AG04450 (cell line): ENCODE data around the gene GARIN6. TPM values are rescaled to one million over a fixed set of nuclear protein-coding genes. Genes with fewer than 3 reads are reported as not detected.
A peak's percentile ranks its signal among the peaks of the same experiment; 100 is the strongest.

Experiments
- CTCF ChIA-PET: fragments of 300-600, 350-600 bp; formaldehyde crosslinking; extraction: SDS; loops from one replicate; lab custom pipeline; 2022; ENCODE audit warnings: antibody characterized with exemption, inconsistent platforms; lab: Charles Lee
- POLR2A ChIA-PET: fragments of 350-600 bp; formaldehyde crosslinking; extraction: SDS; loops from one replicate; lab custom pipeline; 2021; ENCODE audit warnings: antibody characterized with exemption, inconsistent platforms; lab: Yijun Ruan, JAX
- DNase-seq: peaks from one replicate; pipeline ENCODE4 v3.0.0-alpha.2; 2011; ENCODE audit warnings: low read depth, low spot score
- H3K27ac ChIP-seq: one replicate; pipeline ENCODE4 v1.5.1; 2012; ENCODE audit warnings: low read depth, low read length, control low read depth
- H3K27me3 ChIP-seq: one replicate; pipeline ENCODE4 v1.6.0; 2012; ENCODE audit warnings: low read length; ENCODE audit not compliant: control insufficient read depth, insufficient read depth
- H3K4me3 ChIP-seq: 2 replicates; pipeline ENCODE4 v1.5.1; 2011; ENCODE audit warnings: mild to moderate bottlenecking, low read depth, low read length, control low read depth
- H3K9me3 ChIP-seq: 2 replicates; pipeline ENCODE4 v1.5.1; 2012; ENCODE audit warnings: low read length; ENCODE audit not compliant: control insufficient read depth, insufficient read depth
- CTCF ChIP-seq: IDR thresholded peaks from 2 replicates; pipeline ENCODE4 v1.5.1; 2011; ENCODE audit warnings: low read depth, low read length, control low read depth, inconsistent platforms
- polyA plus RNA-seq: library from polyadenylated mRNA; depleted of rRNA; stranded (reverse); fragments of >200 nt; gene quantifications from 2 replicates; pipeline ENCODE4 v1.2.3, GENCODE V29; 2011

Gene GARIN6
- polyA plus RNA-seq, 1 experiment = not detected

DNA sequence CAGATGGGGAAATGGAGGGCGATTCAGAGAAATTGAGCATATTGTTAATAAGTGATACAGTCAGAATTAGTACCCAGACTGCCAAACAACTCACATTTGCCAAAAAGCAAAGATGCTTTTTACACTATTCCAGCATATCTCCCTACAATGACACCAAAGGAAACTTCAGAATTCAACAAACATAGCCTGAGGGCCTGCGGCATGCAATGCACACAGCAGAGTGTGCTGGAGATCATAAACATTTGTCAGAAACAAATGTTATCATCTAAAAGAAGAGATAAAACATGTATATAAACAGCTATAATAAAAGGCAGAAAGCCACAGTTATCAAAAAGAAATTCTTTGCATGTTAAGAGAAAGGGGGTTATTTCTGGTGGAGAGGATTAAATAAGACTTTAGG is 20.1 kb upstream of the GARIN6 start:
- ChIA-PET POLR2A (no interaction called here), CTCF (no interaction called here)
- Histone ChIP-seq H3K9me3 (no peaks in the 10 kb centered on the region), H3K4me3 (no peak overlapping the region), H3K27me3 (no peaks in the 10 kb centered on the region), H3K27ac (no peak overlapping the region)
- no peak for TF ChIP-seq CTCF
- DNase-seq = no peak

- no peak for DNase-seq
- no peaks in the 10 kb centered on the region for H3K27me3 ChIP-seq
- ChIA-PET CTCF (no interaction called here), POLR2A (no interaction called here)
- TF ChIP-seq CTCF = no peak
- no peak overlapping the region for H3K27ac ChIP-seq
- H3K9me3 ChIP-seq = no peaks in the 10 kb centered on the region
- no peak overlapping the region for H3K4me3 ChIP-seq
Observed at GRCh38 chr12:99644629-99645028, 2.9 kb upstream of the GARIN6 start.

DNA sequence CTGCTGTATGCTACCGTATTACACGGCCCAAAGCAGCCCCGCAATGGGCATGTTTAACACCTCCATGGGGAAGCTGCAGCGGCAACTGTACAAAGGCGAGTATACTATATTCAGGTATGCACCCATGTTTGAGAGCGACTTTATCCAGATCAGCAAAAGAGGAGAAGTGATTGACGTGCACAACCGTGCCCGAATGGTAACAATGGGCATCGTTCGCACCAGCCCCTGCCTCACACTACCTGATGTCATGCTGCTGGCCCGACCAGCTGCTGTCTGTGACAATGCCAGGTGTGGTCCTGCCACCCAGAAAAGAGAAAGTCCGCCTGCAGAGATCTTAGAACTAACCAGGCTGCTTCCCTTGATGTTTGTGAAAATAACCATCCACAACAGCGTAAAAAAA is 630 bp downstream of the GARIN6 start:
- Histone ChIP-seq H3K9me3 (no peaks in the 10 kb centered on the region), H3K4me3 (no peak overlapping the region), H3K27ac (no peak overlapping the region), H3K27me3 (no peaks in the 10 kb centered on the region)
- no peak for DNase-seq
- ChIA-PET CTCF (no interaction called here), POLR2A (no interaction called here)
- no peak for TF ChIP-seq CTCF

DNA sequence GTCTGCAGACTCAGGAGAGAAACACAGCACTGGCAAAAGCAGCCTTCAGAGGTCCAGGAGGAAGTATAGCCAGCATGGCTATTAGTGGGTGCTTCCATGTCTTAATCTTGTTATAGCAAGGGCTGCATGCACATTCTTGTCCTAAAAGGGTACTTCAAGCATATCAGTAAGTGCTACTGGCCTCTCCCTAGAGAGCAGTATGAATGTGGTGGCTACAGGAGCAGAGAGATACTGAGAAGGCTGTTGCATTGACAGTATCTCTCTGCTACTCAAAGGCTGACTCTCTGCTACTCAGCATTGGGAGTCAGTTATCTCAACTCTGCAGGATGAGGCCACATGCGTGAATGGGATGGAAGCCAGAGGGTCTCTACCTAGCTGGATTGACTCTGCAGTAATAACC is 2.0 kb downstream of the GARIN6 start:
- Histone ChIP-seq H3K27ac (no peak overlapping the region), H3K27me3 (no peaks in the 10 kb centered on the region), H3K4me3 (no peak overlapping the region), H3K9me3 (no peaks in the 10 kb centered on the region)
- DNase-seq = no peak
- TF ChIP-seq CTCF = no peak
- CTCF ChIA-PET = no interaction called here
- POLR2A ChIA-PET = no interaction called here

GRCh38 chr12:99658671-99659349 is 11.3 kb downstream of the GARIN6 start:
- CTCF ChIA-PET = interaction anchor here (0.7 to 2.5 kb wide), 7 partner anchors 10 to 618 kb away, joined by 4 to 45 read pairs (median 6); no protein-coding TSS in a partner anchor
- POLR2A ChIA-PET = no interaction called here
- no peak overlapping the region for H3K27ac ChIP-seq
- no peak overlapping the region for H3K4me3 ChIP-seq
- no peaks in the 10 kb centered on the region for H3K9me3 ChIP-seq
- no peaks in the 10 kb centered on the region for H3K27me3 ChIP-seq
- no peak for DNase-seq
- TF ChIP-seq CTCF = 0 out of 2 replicates have a peak, but pooled peaks have one; percentile 20
